Kidney (tissue), 14 donors: ENCODE data around the gene HAPLN1. TPM values are rescaled to one million over a fixed set of nuclear protein-coding genes. Genes with fewer than 3 reads are reported as not detected.

ENCODE experiments used
- DNase-seq, 5 donors: peaks; one replicate each; pipeline ENCODE4 v3.0.0-alpha.2; 2013 to 2020
- FAIRE-seq: peaks from 2 replicates; lab custom pipeline; 2012; peaks lifted over from hg19 to GRCh38; lab: Jason Lieb, UNC
- H3K27ac ChIP-seq, 2 donors: one replicate each; pipeline ENCODE4 v1.7.0; 2013; ENCODE audit warnings: low read depth in 2 of 2, low read length in 2 of 2, inconsistent platforms in 1 of 2
- H3K27me3 ChIP-seq: one replicate; pipeline ENCODE4 v1.7.1; 2013; ENCODE audit warnings: low read length, inconsistent platforms; ENCODE audit not compliant: control insufficient read depth, insufficient read depth
- H3K36me3 ChIP-seq, 3 donors: one replicate each; pipeline versions ENCODE4 v1.7.0 to v1.7.1; 2013; ENCODE audit warnings: low read length in 3 of 3, control low read depth in 1 of 3, inconsistent platforms in 1 of 3; ENCODE audit not compliant: insufficient read depth in 3 of 3, control insufficient read depth in 2 of 3
- H3K4me1 ChIP-seq, 3 donors: one replicate each; pipeline versions ENCODE4 v1.7.0 to v1.7.1; 2013; ENCODE audit warnings: low read length in 3 of 3, inconsistent platforms in 1 of 3, low read depth in 1 of 3; ENCODE audit not compliant: control insufficient read depth in 2 of 3, insufficient read depth in 2 of 3
- H3K4me3 ChIP-seq, 3 donors: one replicate each; pipeline versions ENCODE4 v1.7.0 to v1.8.1; 2013; ENCODE audit warnings: low read length in 3 of 3, control low read depth in 1 of 3, inconsistent platforms in 1 of 3
- H3K9ac ChIP-seq, 3 donors: one replicate each; pipeline versions ENCODE4 v1.7.0 to v1.7.1; 2013; ENCODE audit warnings: low read length in 3 of 3, control low read depth in 1 of 3, inconsistent platforms in 1 of 3
- H3K9me3 ChIP-seq, 3 donors: one replicate each; pipeline versions ENCODE4 v1.7.0 to v1.7.1; 2013; ENCODE audit warnings: low read length in 3 of 3, control low read depth in 1 of 3, inconsistent platforms in 1 of 3; ENCODE audit not compliant: control insufficient read depth in 2 of 3, insufficient read depth in 1 of 3
- CTCF ChIP-seq: IDR thresholded peaks from 3 replicates; pipeline ENCODE4 v1.5.1; 2012; ENCODE audit warnings: mild to moderate bottlenecking, moderate library complexity, borderline replicate concordance; ENCODE audit not compliant: insufficient read depth; ENCODE audit errors: extremely low read depth
- intact Hi-C: fragments of 100-400 bp; cut with DNase I; formaldehyde crosslinking; loops from one replicate; pipeline ENCODE4 v1.11.1; 2022
- polyA plus RNA-seq: library from polyadenylated mRNA; stranded (reverse); fragments of 350-450 nt; fragmentation: Illumina TruSeq; extraction: RNeasy Lipid Tissue Mini Kit (QIAGEN cat#74804); gene quantifications from one replicate; pipeline ENCODE4 v1.2.3, GENCODE V29; 2014; ENCODE audit warnings: low read depth, low replicate concordance; ENCODE audit not compliant: insufficient read depth
- total RNA-seq: library from RNA; stranded (reverse); fragmentation: NEBNext Ultra II Directional; extraction: Animal tissue kit (Norgen Biotek cat#: 25700); gene quantifications from one replicate; pipeline ENCODE4 v1.2.1, GENCODE V29; 2021
- donor health status: control.
- donor health status: control.
- donor health status: control.
- donor health status: control.
- donor health status: control.
- donor health status: DM: yes; HTN: yes; CAD: no.
- donor health status: Normal renal cell carcinoma (clear cell type).

The HAPLN1 gene
- total and polyA plus RNA-seq, 2 donors from 2014 or later: 0.06 to 0.19 TPM

GRCh38 chr5:83715236-83716065, 5.2 kb downstream of the HAPLN1 start:
- TF ChIP-seq CTCF: no peak

DNA sequence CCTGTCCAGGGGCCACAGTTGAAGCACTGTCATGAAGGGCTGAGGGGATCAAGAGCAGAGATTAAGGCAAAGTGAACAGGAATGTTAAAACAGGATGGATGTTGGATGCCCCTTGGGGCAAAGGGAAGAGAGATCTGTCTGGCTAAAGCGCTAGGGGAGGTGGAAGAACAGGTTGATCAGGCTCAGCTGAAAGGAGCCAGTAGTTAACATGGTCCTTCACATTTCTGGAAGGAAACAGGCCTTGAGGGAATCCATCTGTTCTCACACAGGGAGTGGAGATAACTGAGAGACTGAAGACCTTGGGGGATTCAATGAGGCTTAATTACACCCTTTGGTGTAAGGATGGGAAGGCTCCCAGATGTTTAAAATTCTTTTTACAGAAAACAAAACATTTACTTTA, 5.8 kb downstream of the HAPLN1 start:
- peaks cover 0 to 3% (median 0%) of the 10 kb centered on the region in 3 donors for H3K4me1 ChIP-seq
- no peaks in the 10 kb centered on the region for H3K9me3 ChIP-seq
- H3K27ac ChIP-seq: no peak overlapping the region
- no peaks in the 10 kb centered on the region for H3K27me3 ChIP-seq
- peak in 2 of 5 donors; percentile 30 to 54 for DNase-seq
- intact Hi-C loops: no loop called here
- no peak overlapping the region for H3K9ac ChIP-seq
- no peak for FAIRE-seq
- H3K4me3 ChIP-seq: no peak overlapping the region
- no peak for TF ChIP-seq CTCF
- H3K36me3 ChIP-seq: no peaks in the 10 kb centered on the region

More at GRCh38 chr5:83715236-83716065, 5.2 kb downstream of the HAPLN1 start:
- intact Hi-C loops: no loop called here
- Histone ChIP-seq H3K9ac (no peak overlapping the region), H3K4me3 (no peak overlapping the region), H3K9me3 (no peaks in the 10 kb centered on the region), H3K27me3 (no peaks in the 10 kb centered on the region), H3K36me3 (no peaks in the 10 kb centered on the region), H3K27ac (no peak overlapping the region), H3K4me1 (peaks cover 0 to 3% (median 0%) of the 10 kb centered on the region in 3 donors)
- DNase-seq (peak in 2 of 5 donors; percentile 26 to 29), FAIRE-seq (no peak)

DNA sequence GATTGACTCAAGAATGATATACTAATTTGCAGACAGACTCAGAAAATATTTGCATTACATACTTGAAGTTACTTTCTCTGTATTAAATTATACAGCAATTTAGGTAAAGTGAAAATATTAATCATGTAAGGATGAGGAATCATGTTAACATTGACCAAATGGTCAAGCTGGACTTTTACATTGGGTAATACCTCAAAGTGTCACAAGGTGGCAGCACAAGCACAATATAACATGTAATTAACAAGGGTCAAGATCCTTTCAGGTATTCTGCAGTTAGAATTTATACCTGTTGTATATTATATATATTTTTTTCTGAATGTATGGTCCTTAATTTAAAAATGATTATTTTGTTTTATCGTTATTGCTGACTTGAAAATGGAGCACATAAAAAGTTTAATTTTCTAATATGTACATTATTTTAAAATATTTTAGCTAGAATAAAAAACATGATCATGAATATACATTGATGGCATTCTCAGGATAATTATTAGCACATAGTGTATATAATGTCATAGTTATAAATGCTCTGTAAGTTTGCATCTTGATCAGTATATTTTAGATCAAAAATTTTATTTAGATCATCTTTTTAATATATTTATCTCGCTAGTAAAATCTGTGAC, 8.6 kb downstream of the HAPLN1 start:
- Histone ChIP-seq H3K9ac (no peak overlapping the region), H3K9me3 (no peaks in the 10 kb centered on the region), H3K27ac (no peak overlapping the region), H3K4me1 (peaks cover 0 to 3% (median 0%) of the 10 kb centered on the region in 3 donors), H3K36me3 (no peaks in the 10 kb centered on the region), H3K27me3 (no peaks in the 10 kb centered on the region), H3K4me3 (no peak overlapping the region)
- DNase-seq (peak in 3 of 5 donors; percentile 29 to 69 (median 46)), FAIRE-seq (peak; percentile 97)
- intact Hi-C loops: no loop called here
- peak; percentile 65 for TF ChIP-seq CTCF
